ENCODE results near the gene XPO4.

The XPO4 gene

DNA sequence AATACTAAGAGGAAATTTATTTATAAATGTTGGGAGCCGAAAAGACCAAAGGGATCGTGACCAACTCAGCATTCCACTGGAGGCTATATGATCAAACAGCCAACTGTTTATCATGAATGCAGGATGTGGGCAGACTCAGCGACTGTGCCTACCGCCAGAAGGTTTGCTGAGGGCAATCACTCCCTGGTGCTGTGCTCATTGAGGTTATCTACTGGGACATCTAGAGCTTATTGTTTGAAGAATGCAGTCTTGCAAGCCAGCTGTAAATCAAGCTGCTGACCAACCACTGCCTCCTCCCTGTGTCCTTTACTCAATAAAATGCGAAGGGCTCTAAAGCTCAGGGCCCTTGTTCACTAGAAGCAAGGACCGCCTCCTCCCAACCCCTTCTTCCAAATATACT, 8.5 kb upstream of the XPO4 start:
- no peak for TF ChIP-seq NFIC (IDR thresholded peaks at IDR 0.05)
- TF ChIP-seq, protein P1, sequence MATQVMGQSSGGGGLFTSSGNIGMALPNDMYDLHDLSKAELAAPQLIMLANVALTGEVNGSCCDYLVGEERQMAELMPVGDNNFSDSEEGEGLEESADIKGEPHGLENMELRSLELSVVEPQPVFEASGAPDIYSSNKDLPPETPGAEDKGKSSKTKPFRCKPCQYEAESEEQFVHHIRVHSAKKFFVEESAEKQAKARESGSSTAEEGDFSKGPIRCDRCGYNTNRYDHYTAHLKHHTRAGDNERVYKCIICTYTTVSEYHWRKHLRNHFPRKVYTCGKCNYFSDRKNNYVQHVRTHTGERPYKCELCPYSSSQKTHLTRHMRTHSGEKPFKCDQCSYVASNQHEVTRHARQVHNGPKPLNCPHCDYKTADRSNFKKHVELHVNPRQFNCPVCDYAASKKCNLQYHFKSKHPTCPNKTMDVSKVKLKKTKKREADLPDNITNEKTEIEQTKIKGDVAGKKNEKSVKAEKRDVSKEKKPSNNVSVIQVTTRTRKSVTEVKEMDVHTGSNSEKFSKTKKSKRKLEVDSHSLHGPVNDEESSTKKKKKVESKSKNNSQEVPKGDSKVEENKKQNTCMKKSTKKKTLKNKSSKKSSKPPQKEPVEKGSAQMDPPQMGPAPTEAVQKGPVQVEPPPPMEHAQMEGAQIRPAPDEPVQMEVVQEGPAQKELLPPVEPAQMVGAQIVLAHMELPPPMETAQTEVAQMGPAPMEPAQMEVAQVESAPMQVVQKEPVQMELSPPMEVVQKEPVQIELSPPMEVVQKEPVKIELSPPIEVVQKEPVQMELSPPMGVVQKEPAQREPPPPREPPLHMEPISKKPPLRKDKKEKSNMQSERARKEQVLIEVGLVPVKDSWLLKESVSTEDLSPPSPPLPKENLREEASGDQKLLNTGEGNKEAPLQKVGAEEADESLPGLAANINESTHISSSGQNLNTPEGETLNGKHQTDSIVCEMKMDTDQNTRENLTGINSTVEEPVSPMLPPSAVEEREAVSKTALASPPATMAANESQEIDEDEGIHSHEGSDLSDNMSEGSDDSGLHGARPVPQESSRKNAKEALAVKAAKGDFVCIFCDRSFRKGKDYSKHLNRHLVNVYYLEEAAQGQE (IDR thresholded peaks at IDR 0.05; ENCODE audit: low read depth) = no peak
- TF ChIP-seq YY1 (IDR thresholded peaks at IDR 0.05; ENCODE audit: low read depth) = no peak
- no peak for TF ChIP-seq CREB1 (IDR thresholded peaks at IDR 0.05; ENCODE audit: low read depth)
- no peak for TF ChIP-seq RAD21 (IDR thresholded peaks at IDR 0.05; ENCODE audit: low read depth)
- TF ChIP-seq MAX (IDR thresholded peaks at IDR 0.05) = no peak
- TF ChIP-seq TEAD4 (IDR thresholded peaks at IDR 0.05) = no peak
- TF ChIP-seq TAF1 (IDR thresholded peaks at IDR 0.05; ENCODE audit: low read depth) = no peak
- TF ChIP-seq ZBTB7A (IDR thresholded peaks at IDR 0.05; ENCODE audit: low read depth) = no peak
- no peak for TF ChIP-seq EGR1 (IDR thresholded peaks at IDR 0.05)
- no peak for TF ChIP-seq FOXM1 (IDR thresholded peaks at IDR 0.05; ENCODE audit: borderline replicate concordance, low read depth)
- no peak for TF ChIP-seq TCF12 (IDR thresholded peaks at IDR 0.05; ENCODE audit: low read depth)
- TF ChIP-seq CEBPB (IDR thresholded peaks at IDR 0.05) = no peak
- no peak for TF ChIP-seq EP300 (IDR thresholded peaks at IDR 0.05; ENCODE audit: borderline replicate concordance)
- TF ChIP-seq, protein P2, sequence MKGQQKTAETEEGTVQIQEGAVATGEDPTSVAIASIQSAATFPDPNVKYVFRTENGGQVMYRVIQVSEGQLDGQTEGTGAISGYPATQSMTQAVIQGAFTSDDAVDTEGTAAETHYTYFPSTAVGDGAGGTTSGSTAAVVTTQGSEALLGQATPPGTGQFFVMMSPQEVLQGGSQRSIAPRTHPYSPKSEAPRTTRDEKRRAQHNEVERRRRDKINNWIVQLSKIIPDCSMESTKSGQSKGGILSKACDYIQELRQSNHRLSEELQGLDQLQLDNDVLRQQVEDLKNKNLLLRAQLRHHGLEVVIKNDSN (IDR thresholded peaks at IDR 0.05) = no peak

- TF ChIP-seq RAD21 (IDR thresholded peaks at IDR 0.05; ENCODE audit: low read depth) (no peak), EP300 (IDR thresholded peaks at IDR 0.05; ENCODE audit: borderline replicate concordance) (no peak), CEBPB (IDR thresholded peaks at IDR 0.05) (no peak), CREB1 (IDR thresholded peaks at IDR 0.05; ENCODE audit: low read depth) (no peak), TCF12 (IDR thresholded peaks at IDR 0.05; ENCODE audit: low read depth) (no peak), TEAD4 (IDR thresholded peaks at IDR 0.05) (no peak), YY1 (IDR thresholded peaks at IDR 0.05; ENCODE audit: low read depth) (no peak), ZBTB7A (IDR thresholded peaks at IDR 0.05; ENCODE audit: low read depth) (no peak), EGR1 (IDR thresholded peaks at IDR 0.05) (no peak), TAF1 (IDR thresholded peaks at IDR 0.05; ENCODE audit: low read depth) (no peak), MAX (IDR thresholded peaks at IDR 0.05) (no peak), FOXM1 (IDR thresholded peaks at IDR 0.05; ENCODE audit: borderline replicate concordance, low read depth) (no peak)
Observed at GRCh38 chr13:20908714-20909497, 6.4 kb upstream of the XPO4 start.

DNA sequence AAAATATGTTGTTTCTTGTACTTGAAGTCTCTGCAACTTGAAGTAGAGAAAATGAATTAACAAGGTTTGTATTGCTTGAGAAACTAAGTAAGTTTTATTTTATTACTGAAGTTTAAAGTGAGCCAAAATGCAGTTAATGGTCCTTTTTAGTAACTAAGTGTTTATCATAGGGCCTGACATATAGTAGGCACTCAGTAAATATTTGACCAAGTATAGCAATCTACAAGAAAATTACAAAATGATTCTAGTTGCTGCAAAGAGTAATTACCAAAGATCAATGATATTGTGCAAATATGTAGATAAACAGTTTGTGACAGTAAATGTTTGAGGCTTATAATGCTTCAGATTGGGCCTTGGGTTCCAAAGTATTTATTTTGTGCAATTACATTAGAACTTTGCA, 2.4 kb upstream of the XPO4 start:
- no peak for TF ChIP-seq CREB1 (IDR thresholded peaks at IDR 0.05; ENCODE audit: low read depth)
- TF ChIP-seq YY1 (IDR thresholded peaks at IDR 0.05; ENCODE audit: low read depth) = no peak
- TF ChIP-seq, protein P1 (IDR thresholded peaks at IDR 0.05; ENCODE audit: low read depth) = no peak

DNA sequence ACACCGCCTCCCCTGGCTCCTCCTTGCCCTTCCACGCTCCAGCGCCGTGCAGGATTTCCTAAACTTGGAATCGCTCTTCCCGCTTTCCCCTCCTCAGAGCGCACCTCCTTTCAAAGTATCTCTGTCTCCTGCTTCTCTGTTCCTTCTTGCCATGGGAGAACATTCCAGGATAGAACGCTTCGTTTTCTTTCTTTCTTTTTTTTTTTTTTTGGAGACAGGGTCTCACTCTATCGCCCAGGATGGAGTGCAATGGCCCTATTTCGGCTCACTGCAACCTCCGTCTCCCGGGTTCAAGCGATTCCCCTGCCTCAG, 574 bp upstream of the XPO4 start:
- TF ChIP-seq RAD21 (IDR thresholded peaks at IDR 0.05; ENCODE audit: low read depth) = no peak
- no peak; the same call in 1 of the 2 replicates for TF ChIP-seq TEAD4 (IDR thresholded peaks at IDR 0.05)
- TF ChIP-seq, protein P2 (IDR thresholded peaks at IDR 0.05) = no peak
- no peak for TF ChIP-seq YY1 (IDR thresholded peaks at IDR 0.05; ENCODE audit: low read depth)
- TF ChIP-seq NFIC (IDR thresholded peaks at IDR 0.05) = no peak
- TF ChIP-seq MAX (IDR thresholded peaks at IDR 0.05) = no peak
- TF ChIP-seq TCF12 (IDR thresholded peaks at IDR 0.05; ENCODE audit: low read depth) = no peak
- TF ChIP-seq FOXM1 (IDR thresholded peaks at IDR 0.05; ENCODE audit: borderline replicate concordance, low read depth) = no peak
- TF ChIP-seq CREB1 (IDR thresholded peaks at IDR 0.05; ENCODE audit: low read depth) = no peak

- TF ChIP-seq TCF12 (IDR thresholded peaks at IDR 0.05; ENCODE audit: low read depth) (no peak), FOXM1 (IDR thresholded peaks at IDR 0.05; ENCODE audit: borderline replicate concordance, low read depth) (no peak), CEBPB (IDR thresholded peaks at IDR 0.05) (no peak), ZBTB7A (IDR thresholded peaks at IDR 0.05; ENCODE audit: low read depth) (no peak), TEAD4 (IDR thresholded peaks at IDR 0.05) (no peak), NFIC (IDR thresholded peaks at IDR 0.05) (no peak), RAD21 (IDR thresholded peaks at IDR 0.05; ENCODE audit: low read depth) (no peak), MAX (IDR thresholded peaks at IDR 0.05) (peak; percentile 95), TAF1 (IDR thresholded peaks at IDR 0.05; ENCODE audit: low read depth) (no peak)
- TF ChIP-seq, protein P1 (IDR thresholded peaks at IDR 0.05; ENCODE audit: low read depth) = no peak
- TF ChIP-seq, protein P2 (IDR thresholded peaks at IDR 0.05) = peak; percentile 29; the same call in 1 of the 2 replicates
Observed at GRCh38 chr13:20901668-20902437, 693 bp downstream of the XPO4 start.

Data from Ishikawa (cell line).